SK-N-SH treated with all-trans-retinoic acid at 6 μM for 48 hours (cell line): Measurements from ENCODE around the gene LARP4B.

ENCODE experiments used
- ATAC-seq: fragments of 200-7000 bp; cut with Tn5 transposase; 3 replicates; pipeline ENCODE4 v1.9.1; 2020; ENCODE audit warnings: mild to moderate bottlenecking, moderate library complexity
- BACH2 ChIP-seq: fragments of 250-450 bp; sonication (Bioruptor Pico); IDR thresholded peaks from 2 replicates; pipeline ENCODE4 v1.9.0; 2021; ENCODE audit warnings: mild to moderate bottlenecking, borderline replicate concordance
- CSDC2 ChIP-seq: fragments of 250-450 bp; sonication (Bioruptor Pico); IDR thresholded peaks from 2 replicates; pipeline ENCODE4 v1.5.0; 2020; ENCODE audit warnings: mild to moderate bottlenecking, moderate library complexity
- ESRRG ChIP-seq: fragments of 250-450 bp; sonication (Bioruptor Pico); IDR thresholded peaks from 2 replicates; pipeline ENCODE4 v1.6.1; 2021; ENCODE audit warnings: mild to moderate bottlenecking
- GLIS3 ChIP-seq: fragments of 250-450 bp; sonication (Bioruptor Pico); IDR thresholded peaks from 2 replicates; pipeline ENCODE4 v1.5.0; 2020; ENCODE audit warnings: mild to moderate bottlenecking, moderate library complexity
- ISL1 ChIP-seq: fragments of 250-450 bp; sonication (Bioruptor Pico); IDR thresholded peaks from 2 replicates; pipeline ENCODE4 v2.1.2; 2022; ENCODE audit warnings: mild to moderate bottlenecking, moderate library complexity
- OSR1 ChIP-seq: fragments of 250-450 bp; sonication (Bioruptor Pico); IDR thresholded peaks from 2 replicates; pipeline ENCODE4 v1.8.0; 2022; ENCODE audit warnings: moderate library complexity, mild to moderate bottlenecking, inconsistent platforms
- PATZ1 ChIP-seq: fragments of 250-450 bp; sonication (Bioruptor Pico); IDR thresholded peaks from 2 replicates; pipeline ENCODE4 v1.8.0; 2020; ENCODE audit warnings: mild to moderate bottlenecking, moderate library complexity, borderline replicate concordance
- PPARA ChIP-seq: fragments of 250-450 bp; sonication (Bioruptor Pico); IDR thresholded peaks from 2 replicates; pipeline ENCODE4 v1.5.0; 2020; ENCODE audit warnings: mild to moderate bottlenecking, borderline replicate concordance
- RARB ChIP-seq: fragments of 250-450 bp; sonication (Bioruptor Pico); IDR thresholded peaks from 2 replicates; pipeline ENCODE4 v1.8.0; 2021; ENCODE audit warnings: mild to moderate bottlenecking, moderate library complexity
- SNAI2 ChIP-seq: fragments of 250-450 bp; sonication (Bioruptor Pico); IDR thresholded peaks from 2 replicates; pipeline ENCODE4 v1.5.0; 2020; ENCODE audit warnings: mild to moderate bottlenecking, moderate library complexity
- TCF4 ChIP-seq: fragments of 250-450 bp; sonication (Bioruptor Pico); IDR thresholded peaks from 2 replicates; pipeline ENCODE4 v1.8.0; 2021; ENCODE audit warnings: mild to moderate bottlenecking, moderate library complexity, borderline replicate concordance
- TOX ChIP-seq: fragments of 250-450 bp; sonication (Bioruptor Pico); IDR thresholded peaks from 2 replicates; pipeline ENCODE4 v1.8.0; 2021; ENCODE audit warnings: mild to moderate bottlenecking, moderate library complexity, borderline replicate concordance
- TSHZ2 ChIP-seq: fragments of 250-450 bp; sonication (Bioruptor Pico); IDR thresholded peaks from 2 replicates; pipeline ENCODE4 v1.5.0; 2020; ENCODE audit warnings: mild to moderate bottlenecking, moderate library complexity
- ZFP3 ChIP-seq: fragments of 250-450 bp; sonication (Bioruptor Pico); IDR thresholded peaks from 2 replicates; pipeline ENCODE4 v1.5.0; 2020; ENCODE audit warnings: mild to moderate bottlenecking, moderate library complexity
- ZFP30 ChIP-seq: fragments of 450-650 bp; formaldehyde crosslinking; IDR thresholded peaks from 2 replicates; pipeline ENCODE4 v1.5.0; 2022; ENCODE audit warnings: mild to moderate bottlenecking, moderate library complexity
- ZNF70 ChIP-seq: fragments of 450-650 bp; formaldehyde crosslinking; IDR thresholded peaks from 2 replicates; pipeline ENCODE4 v1.5.0; 2020; ENCODE audit warnings: mild to moderate bottlenecking, moderate library complexity
- ZNF8 ChIP-seq: fragments of 450-650 bp; formaldehyde crosslinking; IDR thresholded peaks from 2 replicates; pipeline ENCODE4 v1.5.0; 2020; ENCODE audit warnings: mild to moderate bottlenecking, moderate library complexity
- TF ChIP-seq, protein P1 (sequence below): fragments of 250-450 bp; sonication (Bioruptor Pico); IDR thresholded peaks from 2 replicates; pipeline ENCODE4 v1.5.1; 2020; ENCODE audit warnings: low read depth, mild to moderate bottlenecking, moderate library complexity
- TF ChIP-seq, protein P2 (sequence below): fragments of 250-450 bp; sonication (Bioruptor Pico); IDR thresholded peaks from 2 replicates; pipeline ENCODE4 v1.8.0; 2021; ENCODE audit warnings: low read depth, mild to moderate bottlenecking, moderate library complexity, borderline replicate concordance

The LARP4B gene

GRCh38 chr10:841535-841934 lies 90.0 kb downstream of the LARP4B start:
- ATAC-seq: no peak

GRCh38 chr10:839550-840205 lies 91.8 kb downstream of the LARP4B start:
- ATAC-seq: no peak
- TF ChIP-seq ISL1 (CRISPR knock-in tag) (no peak), RARB (CRISPR knock-in tag) (no peak), BACH2 (no peak), ZNF8 (CRISPR knock-in tag) (no peak), OSR1 (CRISPR knock-in tag) (no peak), PATZ1 (CRISPR knock-in tag) (no peak), PPARA (CRISPR knock-in tag) (no peak), TOX (CRISPR knock-in tag) (no peak)
- TF ChIP-seq, protein P1, sequence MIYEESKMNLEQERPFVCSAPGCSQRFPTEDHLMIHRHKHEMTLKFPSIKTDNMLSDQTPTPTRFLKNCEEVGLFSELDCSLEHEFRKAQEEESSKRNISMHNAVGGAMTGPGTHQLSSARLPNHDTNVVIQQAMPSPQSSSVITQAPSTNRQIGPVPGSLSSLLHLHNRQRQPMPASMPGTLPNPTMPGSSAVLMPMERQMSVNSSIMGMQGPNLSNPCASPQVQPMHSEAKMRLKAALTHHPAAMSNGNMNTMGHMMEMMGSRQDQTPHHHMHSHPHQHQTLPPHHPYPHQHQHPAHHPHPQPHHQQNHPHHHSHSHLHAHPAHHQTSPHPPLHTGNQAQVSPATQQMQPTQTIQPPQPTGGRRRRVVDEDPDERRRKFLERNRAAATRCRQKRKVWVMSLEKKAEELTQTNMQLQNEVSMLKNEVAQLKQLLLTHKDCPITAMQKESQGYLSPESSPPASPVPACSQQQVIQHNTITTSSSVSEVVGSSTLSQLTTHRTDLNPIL (CRISPR knock-in tag): no peak

More at GRCh38 chr10:841535-841934, 90.0 kb downstream of the LARP4B start:
- TF ChIP-seq ZFP3 (CRISPR knock-in tag): no peak
- TF ChIP-seq TCF4 (CRISPR knock-in tag): no peak

GRCh38 chr10:836782-837181 lies 94.7 kb downstream of the LARP4B start:
- no peak for ATAC-seq
- no peak for TF ChIP-seq TCF4 (CRISPR knock-in tag)
- TF ChIP-seq, protein P2, sequence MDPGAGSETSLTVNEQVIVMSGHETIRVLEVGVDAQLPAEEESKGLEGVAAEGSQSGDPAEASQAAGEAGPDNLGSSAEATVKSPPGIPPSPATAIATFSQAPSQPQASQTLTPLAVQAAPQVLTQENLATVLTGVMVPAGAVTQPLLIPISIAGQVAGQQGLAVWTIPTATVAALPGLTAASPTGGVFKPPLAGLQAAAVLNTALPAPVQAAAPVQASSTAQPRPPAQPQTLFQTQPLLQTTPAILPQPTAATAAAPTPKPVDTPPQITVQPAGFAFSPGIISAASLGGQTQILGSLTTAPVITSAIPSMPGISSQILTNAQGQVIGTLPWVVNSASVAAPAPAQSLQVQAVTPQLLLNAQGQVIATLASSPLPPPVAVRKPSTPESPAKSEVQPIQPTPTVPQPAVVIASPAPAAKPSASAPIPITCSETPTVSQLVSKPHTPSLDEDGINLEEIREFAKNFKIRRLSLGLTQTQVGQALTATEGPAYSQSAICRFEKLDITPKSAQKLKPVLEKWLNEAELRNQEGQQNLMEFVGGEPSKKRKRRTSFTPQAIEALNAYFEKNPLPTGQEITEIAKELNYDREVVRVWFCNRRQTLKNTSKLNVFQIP (CRISPR knock-in tag): no peak
- no peak for TF ChIP-seq ZNF70 (CRISPR knock-in tag)
- TF ChIP-seq ESRRG (CRISPR knock-in tag): no peak
- no peak for TF ChIP-seq ZFP3 (CRISPR knock-in tag)
- TF ChIP-seq PPARA (CRISPR knock-in tag): no peak
- no peak for TF ChIP-seq TOX (CRISPR knock-in tag)
- TF ChIP-seq ZFP30: no peak

DNA sequence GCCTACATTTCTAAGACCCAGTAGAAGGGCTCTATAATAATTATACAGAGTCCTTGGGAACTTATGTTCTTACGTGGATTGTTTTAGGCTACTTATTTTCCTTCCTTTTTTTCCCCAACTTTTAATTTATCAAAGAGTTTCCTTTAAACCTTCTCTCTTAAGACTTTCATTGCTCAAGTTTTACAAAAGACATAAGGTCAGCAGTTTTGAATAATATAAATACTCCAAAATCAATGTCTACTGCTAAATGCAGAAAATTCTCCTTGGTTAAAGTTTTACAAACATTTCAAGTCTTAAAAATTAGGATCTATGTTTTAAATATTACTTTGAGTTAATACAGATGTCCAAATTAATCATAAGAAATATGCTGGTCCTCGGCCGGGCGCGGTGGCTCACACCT lies 97.0 kb downstream of the LARP4B start:
- no peak for TF ChIP-seq SNAI2 (CRISPR knock-in tag)
- TF ChIP-seq PPARA (CRISPR knock-in tag): no peak
- no peak for TF ChIP-seq RARB (CRISPR knock-in tag)
- TF ChIP-seq ZFP30: no peak
- no peak for TF ChIP-seq CSDC2 (CRISPR knock-in tag)
- TF ChIP-seq GLIS3: no peak
- TF ChIP-seq, protein P1 (CRISPR knock-in tag): no peak
- no peak for TF ChIP-seq TSHZ2 (CRISPR knock-in tag)
- TF ChIP-seq ESRRG (CRISPR knock-in tag): no peak
- ATAC-seq: no peak
